ENCODE data around the gene SLC9A8.

DNA sequence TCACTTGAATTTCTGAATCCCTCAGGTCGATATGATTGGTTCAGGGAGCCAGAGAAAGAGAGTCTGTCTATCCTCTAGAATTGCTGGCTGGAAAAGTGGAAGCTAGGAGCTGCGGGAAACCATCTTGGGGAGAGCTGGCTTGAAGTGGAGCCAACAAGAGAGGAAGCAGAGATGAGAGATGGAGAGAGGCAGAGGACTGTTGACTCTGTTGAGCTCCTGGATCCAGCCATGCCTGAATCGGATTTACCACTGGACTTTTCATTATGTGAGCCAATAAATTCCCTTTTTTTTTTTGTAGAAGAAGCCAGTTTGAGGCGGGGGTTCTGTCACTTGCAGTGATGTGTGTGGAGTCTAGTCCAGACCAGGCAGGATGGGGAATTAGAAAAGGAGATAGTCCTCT, 13.9 kb upstream of the SLC9A8 start:
- TF ChIP-seq EZH2 (IDR thresholded peaks at IDR 0.05; ENCODE audit: insufficient read depth, poor library complexity, severe bottlenecking) (no peak), EZH2phosphoT487 (IDR thresholded peaks at IDR 0.05; ENCODE audit: insufficient read depth, low read depth) (no peak)
